ENCODE data around the gene KRT32.

GRCh38 chr17:41507315-41507880, 40.2 kb upstream of the KRT32 start:
- TF ChIP-seq POLR2AphosphoS5 (IDR thresholded peaks at IDR 0.05; ENCODE audit: borderline replicate concordance, low read depth, low read length) (no peak), EZH2 (IDR thresholded peaks at IDR 0.05) (no peak), FOXP2 (optimal IDR thresholded peaks at IDR 0.05; ENCODE audit: control extremely low read depth, extremely low read length, insufficient read depth) (no peak)
